Testis (tissue), 3 donors: ENCODE measurements around the gene CAMK2D. TPM values are rescaled to one million over a fixed set of nuclear protein-coding genes. Genes with fewer than 3 reads are reported as not detected.

Experiments used
- DNase-seq: peaks from one replicate; pipeline ENCODE4 v3.0.0-alpha.2; 2019
- H3K27ac ChIP-seq, 2 donors: fragments of 200-600 bp; sonication (generic); one replicate each; pipeline ENCODE4 v1.5.1; 2019
- H3K27me3 ChIP-seq: fragments of 200-600 bp; sonication (generic); one replicate; pipeline ENCODE4 v1.5.1; 2019
- H3K36me3 ChIP-seq: fragments of 200-600 bp; sonication (generic); one replicate; pipeline ENCODE4 v1.5.1; 2017; ENCODE audit warnings: low read depth; ENCODE audit errors: missing control alignments
- H3K4me1 ChIP-seq: fragments of 200-600 bp; sonication (generic); one replicate; pipeline ENCODE4 v1.5.1; 2019
- H3K4me3 ChIP-seq, 2 donors: fragments of 200-600 bp; sonication (generic); one replicate each; pipeline ENCODE4 v1.5.1; 2017 to 2019
- H3K9me3 ChIP-seq: fragments of 200-600 bp; sonication (generic); one replicate; pipeline ENCODE4 v1.5.1; 2017
- POLR2A ChIP-seq: fragments of 450-650 bp; IDR thresholded peaks from one replicate; pipeline ENCODE4 v1.6.1; 2017; ENCODE audit warnings: antibody characterized with exemption, mild to moderate bottlenecking, moderate library complexity
- WGBS, 2 donors: methylation state at CpG; one replicate each; pipeline ENCODE4 v1.1.5; 2018; 5-methylcytosine and 5-hydroxymethylcytosine counted together
- intact Hi-C: fragments of 100-400 bp; cut with DNase I; formaldehyde crosslinking; loops from one replicate; pipeline ENCODE4 v1.15.1; 2023; ENCODE audit warnings: low total_unique reads
- polyA plus RNA-seq: library from polyadenylated mRNA; stranded (reverse); fragments of 350-450 nt; fragmentation: Illumina TruSeq; extraction: RNeasy Lipid Tissue Mini Kit (QIAGEN cat#74804); gene quantifications from one replicate; pipeline ENCODE4 v1.2.3, GENCODE V29; 2014; ENCODE audit warnings: low read depth, low replicate concordance; ENCODE audit not compliant: insufficient read depth
- total RNA-seq, 2 donors: library from RNA; depleted of rRNA; stranded (reverse); fragments of >200 nt; gene quantifications; one replicate each; pipeline ENCODE4 v1.2.3, GENCODE V29; 2016
- TF ChIP-seq, protein P1 (sequence below), 3 experiments: fragments of 450-650 bp in 2 of 3; fragments of 200-600 bp in 1 of 3; sonication (generic) in 1 of 3; IDR thresholded peaks; one replicate each; pipeline ENCODE4 v1.5.1; 2016 to 2019; ENCODE audit warnings: antibody characterized with exemption in 3 of 3, mild to moderate bottlenecking in 2 of 3, moderate library complexity in 1 of 3

Gene CAMK2D
- total and polyA plus RNA-seq, 3 donors from 2014 or later: 31.2 to 88.1 (median 72.4) TPM

GRCh38 chr4:113525521-113525920, 236.0 kb downstream of the CAMK2D start:
- TF ChIP-seq, protein P1, sequence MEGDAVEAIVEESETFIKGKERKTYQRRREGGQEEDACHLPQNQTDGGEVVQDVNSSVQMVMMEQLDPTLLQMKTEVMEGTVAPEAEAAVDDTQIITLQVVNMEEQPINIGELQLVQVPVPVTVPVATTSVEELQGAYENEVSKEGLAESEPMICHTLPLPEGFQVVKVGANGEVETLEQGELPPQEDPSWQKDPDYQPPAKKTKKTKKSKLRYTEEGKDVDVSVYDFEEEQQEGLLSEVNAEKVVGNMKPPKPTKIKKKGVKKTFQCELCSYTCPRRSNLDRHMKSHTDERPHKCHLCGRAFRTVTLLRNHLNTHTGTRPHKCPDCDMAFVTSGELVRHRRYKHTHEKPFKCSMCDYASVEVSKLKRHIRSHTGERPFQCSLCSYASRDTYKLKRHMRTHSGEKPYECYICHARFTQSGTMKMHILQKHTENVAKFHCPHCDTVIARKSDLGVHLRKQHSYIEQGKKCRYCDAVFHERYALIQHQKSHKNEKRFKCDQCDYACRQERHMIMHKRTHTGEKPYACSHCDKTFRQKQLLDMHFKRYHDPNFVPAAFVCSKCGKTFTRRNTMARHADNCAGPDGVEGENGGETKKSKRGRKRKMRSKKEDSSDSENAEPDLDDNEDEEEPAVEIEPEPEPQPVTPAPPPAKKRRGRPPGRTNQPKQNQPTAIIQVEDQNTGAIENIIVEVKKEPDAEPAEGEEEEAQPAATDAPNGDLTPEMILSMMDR (IDR thresholded peaks at IDR 0.05): no peak
- no peak for TF ChIP-seq POLR2A
- 88 to 92% methylated on average over 2 of the region's 2 CpGs for WGBS, 2 donors
- DNase-seq: no peak

DNA sequence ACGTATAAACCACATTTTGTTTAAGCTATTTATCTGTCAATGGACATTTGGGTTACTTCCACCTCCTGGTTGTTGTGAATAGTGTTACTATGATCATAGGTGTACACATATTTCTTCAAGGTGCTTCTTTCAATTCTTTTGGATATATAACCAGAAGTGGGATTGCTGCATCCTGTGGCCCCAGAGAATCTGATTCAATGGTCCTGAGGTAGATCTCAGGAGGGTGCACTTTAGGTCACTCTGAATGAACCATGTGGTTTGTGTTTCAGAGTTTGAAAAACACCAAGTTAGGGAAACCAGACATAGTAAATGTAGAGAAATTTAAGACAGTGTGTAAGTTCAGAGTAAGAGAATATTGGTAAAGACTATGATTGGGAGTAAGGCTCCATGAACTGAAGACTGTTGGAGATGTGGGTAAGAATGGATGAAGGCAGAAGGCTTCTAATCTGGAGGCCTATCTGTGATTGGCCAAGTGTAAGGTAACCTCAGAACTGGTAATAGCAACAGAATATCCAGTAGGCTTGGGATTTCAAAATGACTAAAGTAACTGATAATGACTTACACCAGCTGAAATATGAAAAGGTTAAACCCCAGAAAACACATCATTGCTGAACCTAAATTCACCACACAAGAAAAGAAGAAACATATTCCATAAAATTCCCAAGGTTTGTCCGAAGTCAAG, 236.9 kb downstream of the CAMK2D start:
- TF ChIP-seq POLR2A: no peak
- TF ChIP-seq, protein P1 (IDR thresholded peaks at IDR 0.05): no peak
- H3K36me3 ChIP-seq: no peaks in the 10 kb centered on the region
- no peaks in the 10 kb centered on the region for H3K9me3 ChIP-seq
- intact Hi-C loops: no loop called here
- no peaks in the 10 kb centered on the region for H3K27me3 ChIP-seq
- H3K4me1 ChIP-seq: no peaks in the 10 kb centered on the region
- H3K27ac ChIP-seq: no peak overlapping the region
- 96 to 97% methylated on average over 2 of the region's 2 CpGs for WGBS, 2 donors
- H3K4me3 ChIP-seq: no peak overlapping the region
- no peak for DNase-seq

More at GRCh38 chr4:113525521-113525920, 236.0 kb downstream of the CAMK2D start:
- H3K27ac ChIP-seq: no peak overlapping the region
- intact Hi-C loops: no loop called here
- H3K27me3 ChIP-seq: no peaks in the 10 kb centered on the region
- no peaks in the 10 kb centered on the region for H3K36me3 ChIP-seq
- H3K9me3 ChIP-seq: no peaks in the 10 kb centered on the region
- H3K4me3 ChIP-seq: no peak overlapping the region
- H3K4me1 ChIP-seq: no peaks in the 10 kb centered on the region

- TF ChIP-seq, protein P1 (IDR thresholded peaks at IDR 0.05): no peak
- no peak for TF ChIP-seq POLR2A
- H3K9me3 ChIP-seq: no peaks in the 10 kb centered on the region
- H3K27ac ChIP-seq: no peak overlapping the region
- no peak for DNase-seq
- H3K27me3 ChIP-seq: no peaks in the 10 kb centered on the region
- H3K4me3 ChIP-seq: no peak overlapping the region
- intact Hi-C loops: no loop called here
- no peaks in the 10 kb centered on the region for H3K4me1 ChIP-seq
- 93 to 97% methylated on average over 1 of the region's 1 CpG for WGBS, 2 donors
- no peaks in the 10 kb centered on the region for H3K36me3 ChIP-seq
These were observed 237.4 kb downstream of the CAMK2D start for GRCh38 chr4:113524096-113524495.

DNA sequence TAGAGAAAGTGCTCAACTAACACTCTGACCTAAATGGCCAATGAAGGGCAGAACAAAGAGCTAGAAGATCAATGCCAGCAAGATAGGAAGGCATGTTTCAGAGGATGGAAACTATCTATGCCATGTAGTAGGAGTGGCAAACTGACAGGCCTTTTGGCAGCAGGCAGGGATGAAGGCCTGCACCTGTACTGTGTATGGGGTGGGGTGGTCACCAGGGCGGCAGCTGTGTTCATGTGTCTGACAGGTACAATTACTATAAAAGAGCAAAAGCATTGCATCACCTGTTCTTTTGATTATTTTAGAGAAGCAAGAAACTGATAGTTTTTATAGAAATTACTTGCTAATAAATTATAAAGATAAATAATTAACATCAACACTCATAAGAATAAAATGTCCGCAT, 239.1 kb downstream of the CAMK2D start:
- no peaks in the 10 kb centered on the region for H3K27me3 ChIP-seq
- DNase-seq: no peak
- no peaks in the 10 kb centered on the region for H3K36me3 ChIP-seq
- TF ChIP-seq POLR2A: no peak
- TF ChIP-seq, protein P1 (IDR thresholded peaks at IDR 0.05): no peak
- WGBS, 2 donors: 95 to 97% methylated on average over 2 of the region's 2 CpGs
- no peak overlapping the region for H3K27ac ChIP-seq
- H3K9me3 ChIP-seq: no peaks in the 10 kb centered on the region
- intact Hi-C loops: no loop called here
- H3K4me3 ChIP-seq: no peak overlapping the region
- H3K4me1 ChIP-seq: no peaks in the 10 kb centered on the region

- Histone ChIP-seq H3K4me1 (no peaks in the 10 kb centered on the region), H3K36me3 (no peaks in the 10 kb centered on the region), H3K27me3 (no peaks in the 10 kb centered on the region), H3K9me3 (no peaks in the 10 kb centered on the region), H3K27ac (no peak overlapping the region), H3K4me3 (no peak overlapping the region)
- TF ChIP-seq, protein P1 (IDR thresholded peaks at IDR 0.05): no peak
- no peak for TF ChIP-seq POLR2A
- DNase-seq: no peak
- intact Hi-C loops: no loop called here
- WGBS, 2 donors: 86 to 88% methylated on average over 2 of the region's 2 CpGs
These were observed 248.2 kb downstream of the CAMK2D start for GRCh38 chr4:113513382-113513781.
